Measurements from ENCODE around the gene CDK5RAP3.

The CDK5RAP3 gene

GRCh38 chr17:48022901-48023300 is 52.0 kb downstream of the CDK5RAP3 start:
- DNase-seq (ENCODE audit: low read depth in 4 of 4, low spot score in 1 of 4), result no peak

DNA sequence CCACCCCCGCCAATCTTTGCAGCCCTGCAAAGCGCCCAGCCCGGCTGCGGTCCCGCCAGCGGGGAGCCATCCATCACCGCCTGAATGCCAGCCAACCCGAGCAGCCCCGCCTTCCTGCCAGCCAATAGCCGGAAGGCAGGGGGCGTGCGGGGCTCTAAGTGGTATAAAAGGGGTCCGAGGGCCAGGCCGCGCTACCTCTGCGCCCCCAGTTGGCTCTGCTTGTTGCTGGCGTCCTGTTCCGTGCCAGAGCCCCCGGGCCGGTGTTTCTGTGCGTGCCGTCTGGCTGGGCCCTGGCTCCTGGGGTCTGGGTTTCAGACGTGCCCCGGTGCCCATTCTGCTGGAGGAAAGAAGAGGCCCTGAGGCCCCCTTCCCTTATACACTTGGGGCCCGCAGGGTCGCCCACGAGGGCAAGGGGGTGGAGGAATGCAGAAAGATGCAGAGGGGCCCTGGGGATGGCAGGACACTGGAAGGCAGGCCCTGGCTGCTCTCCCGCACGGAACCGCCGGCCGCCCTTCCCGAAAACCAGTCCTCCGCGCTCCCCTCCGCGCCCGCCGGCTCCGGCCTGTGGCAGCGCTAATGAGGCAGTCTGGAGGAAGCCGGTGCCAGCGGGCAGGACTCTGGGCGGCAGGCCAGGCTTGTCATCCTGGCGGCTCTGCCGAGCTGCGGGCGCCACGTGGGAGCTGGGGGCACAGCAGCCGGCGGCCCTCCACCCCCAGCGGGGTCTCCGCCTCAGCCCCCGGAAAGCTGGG is 52.7 kb downstream of the CDK5RAP3 start:
- DNase-seq (ENCODE audit: low read depth in 4 of 4, low spot score in 1 of 4), result peak in 1 of 4 experiments; percentile 27

GRCh38 chr17:48024149-48025039 is 53.5 kb downstream of the CDK5RAP3 start:
- no peak for DNase-seq (ENCODE audit: low read depth in 4 of 4, low spot score in 1 of 4)

GRCh38 chr17:48025040-48025903 is 54.4 kb downstream of the CDK5RAP3 start:
- DNase-seq (ENCODE audit: low read depth in 4 of 4, low spot score in 1 of 4), result peak; percentile 95 to 99 (median 97)

- DNase-seq (ENCODE audit: low read depth in 4 of 4, low spot score in 1 of 4), result no peak
Observed at GRCh38 chr17:48025904-48026501, 55.1 kb downstream of the CDK5RAP3 start.

DNA sequence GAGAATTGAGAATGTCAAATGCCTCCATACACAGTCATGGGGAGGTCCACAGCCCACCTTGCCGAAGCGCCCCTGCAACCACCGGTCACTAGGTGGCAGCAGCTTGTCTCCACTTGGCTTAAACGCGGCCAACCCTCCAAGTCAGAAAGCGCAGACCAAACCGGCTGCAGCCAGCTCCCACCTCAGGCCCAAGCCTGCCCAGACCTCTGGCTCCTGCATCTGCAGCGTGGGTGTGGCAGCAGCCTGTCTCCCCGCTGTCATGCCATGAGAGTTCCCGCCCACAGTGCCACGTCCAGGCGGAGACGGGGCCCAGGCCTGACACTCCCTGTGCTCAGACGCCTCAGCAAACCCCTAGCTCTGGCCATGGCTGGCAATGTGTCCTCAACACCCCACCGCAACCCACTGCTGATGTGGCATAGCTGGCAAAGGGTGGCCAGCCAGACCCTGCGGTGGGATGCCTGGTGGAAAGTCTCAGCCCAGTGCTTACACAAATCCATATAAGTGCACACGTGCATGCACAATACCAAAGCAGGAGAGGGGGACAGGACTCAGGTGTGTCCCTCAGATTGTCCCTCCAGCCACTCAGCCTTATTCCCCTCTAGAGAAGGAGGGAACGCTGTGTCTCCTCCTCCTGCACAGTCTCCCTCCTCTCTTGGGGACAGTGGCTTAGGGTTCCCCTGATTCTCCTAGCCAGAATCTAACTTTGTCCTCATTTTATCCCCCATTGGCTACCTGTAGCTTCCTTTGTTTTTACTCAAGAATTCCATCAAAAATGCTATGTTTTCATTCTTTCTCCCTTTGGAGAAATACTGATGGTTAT is 55.8 kb downstream of the CDK5RAP3 start:
- peak in 2 of 4 experiments; percentile 54 to 58 for DNase-seq (ENCODE audit: low read depth in 4 of 4, low spot score in 1 of 4)

DNA sequence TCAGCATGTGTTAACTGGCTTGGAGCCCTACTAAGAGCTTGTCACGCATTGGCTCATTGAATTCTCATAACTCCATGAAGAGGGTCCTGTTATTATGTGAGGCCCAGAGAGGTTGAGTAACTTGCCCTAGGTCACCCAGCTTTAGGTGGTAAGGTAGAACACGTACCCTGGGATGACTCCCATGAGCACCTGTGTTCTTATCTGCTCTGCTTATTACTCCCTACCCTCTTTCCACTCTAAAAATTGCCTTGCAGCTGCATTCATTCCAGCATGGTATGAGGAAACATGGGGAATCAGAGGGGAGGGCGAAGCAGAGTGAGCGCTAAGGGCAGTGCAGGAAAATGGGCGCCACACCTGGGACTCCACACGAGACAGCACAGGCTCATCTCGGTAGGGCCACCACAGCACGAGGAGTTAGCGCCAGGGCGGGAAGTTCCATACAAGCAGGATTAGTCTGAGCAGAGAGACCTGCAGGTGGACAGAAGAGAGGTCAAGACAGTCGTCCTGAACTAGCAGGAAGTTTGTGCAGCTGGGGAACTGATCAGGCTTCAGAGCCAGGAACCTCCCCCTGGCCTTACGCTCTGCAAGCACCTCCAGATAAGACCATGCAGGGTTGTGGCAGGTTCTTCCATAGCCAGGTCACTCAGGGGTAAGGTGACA is 56.5 kb downstream of the CDK5RAP3 start:
- no peak for DNase-seq (ENCODE audit: low read depth in 4 of 4, low spot score in 1 of 4)

GRCh38 chr17:48028736-48029135 is 57.8 kb downstream of the CDK5RAP3 start:
- no peak for DNase-seq (ENCODE audit: low read depth in 4 of 4, low spot score in 1 of 4)

GRCh38 chr17:48030531-48030930 is 59.6 kb downstream of the CDK5RAP3 start:
- no peak for DNase-seq (ENCODE audit: low read depth in 4 of 4, low spot score in 1 of 4)
